ENCODE data around the gene KLF6. TPM values are rescaled to one million over a fixed set of nuclear protein-coding genes. Genes with fewer than 3 reads are reported as not detected.

The KLF6 gene
- total RNA-seq, 2 donors from 2014 or later: 85.2 to 126 TPM

DNA sequence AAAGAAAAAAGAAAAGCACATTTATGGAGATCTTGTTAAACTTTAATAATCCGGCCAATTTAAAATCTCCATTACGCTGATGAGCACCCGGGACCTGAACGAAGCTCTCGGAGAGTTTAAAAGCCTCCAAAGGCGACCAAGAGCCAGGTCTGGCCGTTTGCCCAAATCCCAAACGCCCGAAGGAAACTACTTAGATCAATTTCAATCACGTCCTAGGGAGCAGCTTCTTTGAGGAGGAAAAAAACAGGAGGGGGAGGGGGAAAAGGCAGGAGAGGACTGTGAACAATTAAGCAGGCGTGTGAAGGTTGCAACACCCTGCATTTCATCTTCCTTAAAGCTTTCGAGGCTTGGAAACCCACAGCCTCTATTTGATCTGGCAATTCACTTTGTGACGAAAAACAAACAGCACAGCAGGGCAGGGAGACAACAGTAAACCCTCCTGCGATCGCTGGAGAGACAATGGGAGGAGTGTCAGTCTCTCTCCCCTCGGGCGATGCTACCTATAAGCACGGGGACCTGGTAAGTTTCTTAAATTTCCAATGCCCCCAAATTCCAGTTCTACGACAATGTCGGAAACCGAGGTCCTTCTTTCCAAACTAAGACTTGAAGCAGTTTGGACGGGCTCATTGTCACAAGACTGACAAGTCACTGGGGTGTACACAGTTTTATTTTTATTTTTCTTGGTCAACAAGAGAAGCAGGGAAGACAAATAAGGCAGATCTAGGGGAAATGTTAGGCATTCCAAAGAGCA, 1.2 kb downstream of the KLF6 start:
- Mint-ChIP-seq H3K27ac (peak overlapping the region; percentile 100), H3K36me3 (peaks cover 56 to 70% of the 10 kb centered on the region in 2 donors), H3K9me3 (no peaks in the 10 kb centered on the region)
- ATAC-seq (no peak), DNase-seq (ENCODE audit: low spot score in 2 of 2) (no peak)

DNA sequence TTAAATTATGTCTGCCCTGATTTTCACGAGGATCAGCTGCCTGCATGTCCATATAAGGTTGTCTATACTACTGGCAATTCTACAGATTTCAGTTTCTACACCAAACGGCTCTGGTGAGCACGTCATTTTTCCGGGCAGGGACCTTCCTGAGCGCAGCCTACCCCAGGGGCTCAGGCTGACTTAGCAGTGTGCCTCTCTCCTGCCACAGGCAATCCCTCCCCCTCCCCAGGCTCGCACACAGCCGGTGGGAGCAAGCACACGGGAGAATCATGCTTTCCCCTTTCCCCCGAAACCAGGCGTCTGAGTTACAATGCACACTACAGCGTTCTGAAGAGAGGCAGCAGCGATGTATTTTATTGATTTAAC, 1.7 kb downstream of the KLF6 start:
- ATAC-seq: peak; percentile 41 to 46
- peaks cover 59 to 73% of the 10 kb centered on the region in 2 donors for H3K36me3 Mint-ChIP-seq

DNA sequence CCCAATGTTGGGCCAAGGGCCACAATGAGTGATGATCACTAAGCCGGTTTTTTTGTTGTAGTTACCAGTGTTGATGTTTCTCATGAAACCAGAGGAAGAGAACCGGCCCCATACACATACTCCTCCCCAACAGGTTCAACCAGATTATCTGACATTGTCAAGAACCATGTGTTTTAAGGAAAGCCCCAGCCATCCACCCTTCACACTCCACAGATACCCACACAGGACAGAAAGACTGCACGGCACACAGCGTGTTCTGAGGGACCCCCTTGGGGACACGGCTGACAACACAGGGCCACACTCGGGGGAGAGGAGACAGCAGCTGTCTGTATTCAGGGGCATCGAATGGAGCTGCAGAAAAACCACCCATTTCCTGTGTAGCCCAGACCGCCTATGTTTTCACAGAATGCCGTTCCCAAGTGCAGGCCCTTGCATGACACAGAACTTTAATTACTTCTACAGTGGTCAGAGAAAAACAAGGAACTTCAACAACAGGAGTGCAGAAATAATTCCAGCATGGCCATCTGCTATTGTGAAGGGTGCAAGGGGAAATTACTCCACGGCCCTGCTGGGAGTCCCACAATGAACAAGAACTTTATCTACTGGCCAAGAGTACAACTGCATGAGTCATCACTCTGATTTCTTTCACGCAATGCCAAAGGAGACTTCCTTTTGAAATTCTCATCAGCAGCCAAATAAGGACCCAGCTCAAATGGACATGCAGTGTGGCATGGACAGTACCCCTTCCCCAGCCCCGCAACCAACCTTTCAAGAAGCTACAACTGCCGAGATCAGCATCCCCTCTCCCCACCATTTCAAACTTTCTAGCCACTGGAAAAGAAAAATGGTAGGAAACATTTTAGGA, 2.3 kb downstream of the KLF6 start:
- H3K9me3 Mint-ChIP-seq: no peaks in the 10 kb centered on the region

More for the DNA sequence above, 1.7 kb downstream of the KLF6 start:
- Mint-ChIP-seq H3K9me3 (no peaks in the 10 kb centered on the region), H3K27ac (peak overlapping the region; percentile 100)
- DNase-seq (ENCODE audit: low spot score in 2 of 2): peak; percentile 75 to 79

DNA sequence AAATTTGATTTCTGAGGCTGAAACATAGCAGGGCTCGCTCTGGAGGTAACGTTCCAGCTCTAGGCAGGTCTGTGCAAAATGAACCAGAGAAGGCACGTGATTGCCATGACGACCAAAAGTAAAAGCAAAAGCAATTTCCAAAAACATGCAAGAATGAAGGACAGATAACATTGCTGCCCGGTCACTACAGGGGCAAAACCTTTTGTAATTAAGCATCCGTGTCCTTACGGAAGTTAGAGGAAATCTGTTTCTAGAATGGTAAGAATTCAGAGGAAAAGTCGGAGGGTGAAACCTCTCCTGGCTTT, 2.9 kb downstream of the KLF6 start:
- peak overlapping the region; percentile 100 for H3K27ac Mint-ChIP-seq
- DNase-seq (ENCODE audit: low spot score in 2 of 2): no peak

More for the DNA sequence above, 2.3 kb downstream of the KLF6 start:
- DNase-seq (ENCODE audit: low spot score in 2 of 2) (no peak), ATAC-seq (peak; percentile 20 to 37)
- peaks cover 59 to 71% of the 10 kb centered on the region in 2 donors for H3K36me3 Mint-ChIP-seq
- peak overlapping the region; percentile 100 for H3K27ac Mint-ChIP-seq

DNA sequence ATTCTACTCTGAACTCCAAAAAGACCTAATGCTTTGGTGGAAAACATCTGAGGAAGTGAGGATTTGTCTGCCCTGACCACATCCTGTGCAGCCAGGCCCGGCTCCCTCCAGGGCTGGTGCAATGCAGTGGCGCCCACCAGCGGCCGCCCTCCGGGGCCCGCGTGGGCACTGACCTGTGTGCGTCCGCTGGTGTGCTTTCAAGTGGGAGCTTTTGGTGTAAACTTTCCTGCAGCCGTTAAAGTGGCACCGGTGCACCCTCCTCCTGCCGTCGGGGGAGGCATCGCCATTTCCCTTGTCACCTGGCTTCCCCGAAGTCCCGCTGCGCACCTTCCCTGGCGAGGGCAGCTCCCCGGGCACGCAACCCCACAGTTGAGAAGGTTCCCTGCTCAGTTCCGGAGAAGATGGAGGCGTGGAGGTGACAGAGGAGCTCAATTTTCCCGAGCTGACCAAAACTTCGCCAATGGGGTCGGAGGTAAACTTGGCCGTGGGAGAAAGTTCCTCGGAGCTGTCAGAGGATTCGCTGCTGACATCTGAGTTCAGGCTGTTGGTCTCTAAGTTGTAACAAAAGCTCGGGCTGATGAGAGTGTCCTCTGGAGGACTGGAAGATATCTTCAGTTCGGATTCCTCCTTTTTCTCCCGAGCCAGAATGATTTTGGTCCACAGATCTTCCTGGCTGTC, 3.4 kb downstream of the KLF6 start:
- Mint-ChIP-seq H3K27ac (peak overlapping the region; percentile 100), H3K9me3 (no peaks in the 10 kb centered on the region), H3K36me3 (peaks cover 59 to 60% of the 10 kb centered on the region in 2 donors)
- DNase-seq (ENCODE audit: low spot score in 2 of 2) (no peak), ATAC-seq (no peak)

More for the DNA sequence above, 2.9 kb downstream of the KLF6 start:
- Mint-ChIP-seq H3K9me3 (no peaks in the 10 kb centered on the region), H3K36me3 (peaks cover 59 to 65% of the 10 kb centered on the region in 2 donors)
- no peak for ATAC-seq

DNA sequence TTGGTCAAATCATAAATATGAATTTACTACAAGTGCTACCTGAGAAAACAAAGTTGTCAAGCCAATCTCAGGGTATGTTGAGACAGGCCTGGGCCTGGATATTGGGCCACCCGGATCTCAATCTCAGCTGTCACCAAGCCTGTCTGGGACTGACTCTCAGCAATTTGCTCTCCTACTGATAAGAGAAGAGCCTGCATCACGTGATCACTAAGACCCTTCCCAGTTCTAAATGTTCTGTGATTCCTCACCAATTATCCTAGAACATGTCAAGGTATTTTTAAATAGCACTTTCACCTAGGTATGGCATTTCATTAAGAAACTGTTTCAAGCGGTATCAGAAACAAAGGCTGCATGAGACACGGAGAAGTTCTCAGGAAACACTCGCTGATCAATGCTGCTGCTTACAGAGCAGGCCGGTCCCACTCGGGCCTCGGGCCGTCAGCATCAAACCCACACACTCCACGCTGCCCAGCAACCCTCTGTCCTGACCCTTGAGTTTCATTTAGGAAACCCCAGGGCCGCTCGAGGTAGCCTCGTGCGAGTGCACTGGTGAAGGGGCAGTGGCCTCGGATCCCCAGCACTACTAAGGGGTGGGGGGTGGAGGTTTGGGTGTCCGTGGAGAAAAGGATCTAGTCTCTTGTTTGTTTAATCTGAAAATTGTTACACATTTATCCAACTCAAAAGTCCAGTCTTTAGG, 4.1 kb downstream of the KLF6 start:
- ATAC-seq (no peak), DNase-seq (ENCODE audit: low spot score in 2 of 2) (no peak)
- Mint-ChIP-seq H3K27ac (peak overlapping the region; percentile 100), H3K36me3 (peaks cover 61 to 64% of the 10 kb centered on the region in 2 donors), H3K9me3 (no peaks in the 10 kb centered on the region)

DNA sequence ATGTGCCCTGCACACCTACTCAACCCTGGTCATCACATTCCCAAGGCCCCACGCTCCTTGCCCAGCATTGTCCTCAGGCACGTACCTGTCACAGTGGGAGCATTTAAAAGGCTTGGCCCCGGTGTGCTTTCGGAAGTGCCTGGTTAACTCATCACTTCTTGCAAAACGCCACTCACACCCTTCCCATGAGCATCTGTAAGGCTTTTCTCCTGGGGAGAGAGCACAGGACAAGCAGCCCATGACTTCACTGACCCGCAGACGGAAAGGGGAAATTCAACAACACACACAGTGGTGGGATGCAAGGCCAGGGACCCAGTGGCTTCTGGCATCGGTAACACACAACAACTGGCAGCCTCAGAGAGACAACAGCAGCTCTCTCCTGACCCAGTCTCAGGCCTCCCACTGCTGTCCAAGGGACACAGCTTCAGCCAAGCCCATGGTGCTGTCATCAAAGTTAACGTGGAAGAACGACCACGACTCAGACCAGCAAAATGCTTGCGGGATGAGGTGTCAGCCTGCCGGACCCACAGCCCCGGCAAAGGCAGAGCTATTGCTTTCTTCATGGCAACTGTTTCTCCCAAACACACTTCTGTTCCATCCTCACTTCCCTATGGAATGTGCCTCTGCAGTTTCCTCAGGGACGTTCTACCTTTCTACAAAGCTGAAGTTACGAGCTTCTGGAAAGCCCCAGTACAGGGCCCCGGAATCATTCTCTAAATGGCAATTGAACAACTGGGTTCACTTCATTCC, 4.8 kb downstream of the KLF6 start:
- Mint-ChIP-seq H3K36me3 (peaks cover 69 to 71% of the 10 kb centered on the region in 2 donors), H3K27ac (peak overlapping the region; percentile 98 to 100), H3K9me3 (no peaks in the 10 kb centered on the region)
- ATAC-seq: no peak
- DNase-seq (ENCODE audit: low spot score in 2 of 2): no peak

DNA sequence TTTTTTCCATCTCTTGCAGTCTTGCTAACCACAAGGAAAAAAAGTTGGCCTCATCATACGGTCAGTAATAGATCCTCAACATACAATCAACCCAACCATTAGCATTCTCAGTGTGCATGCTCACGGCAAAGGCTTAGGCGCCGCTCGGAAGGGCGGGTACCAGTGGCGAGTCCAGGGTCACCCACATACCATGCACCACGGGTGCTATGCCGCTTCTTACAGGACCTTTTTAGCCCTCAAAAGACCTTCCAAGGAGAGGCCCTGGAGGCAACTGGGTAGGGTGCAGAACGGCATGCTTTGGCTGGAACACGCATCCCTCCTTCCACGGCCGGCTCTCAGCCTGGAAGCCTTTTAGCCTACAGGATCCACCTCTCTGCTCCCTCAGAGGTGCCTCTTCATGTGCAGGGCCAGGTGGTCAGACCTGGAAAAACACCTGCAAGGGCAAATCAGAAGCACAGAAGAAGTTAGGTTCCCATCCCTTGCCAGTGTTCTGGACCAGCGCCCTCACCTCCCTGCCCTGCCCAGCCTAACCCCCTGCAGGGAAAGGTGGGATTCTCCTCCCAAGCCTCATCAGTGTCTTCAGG, 5.8 kb downstream of the KLF6 start:
- Mint-ChIP-seq H3K27ac (peak overlapping the region; percentile 98 to 100), H3K9me3 (no peaks in the 10 kb centered on the region), H3K36me3 (peaks cover 66 to 74% of the 10 kb centered on the region in 2 donors)
- ATAC-seq (no peak), DNase-seq (ENCODE audit: low spot score in 2 of 2) (no peak)

DNA sequence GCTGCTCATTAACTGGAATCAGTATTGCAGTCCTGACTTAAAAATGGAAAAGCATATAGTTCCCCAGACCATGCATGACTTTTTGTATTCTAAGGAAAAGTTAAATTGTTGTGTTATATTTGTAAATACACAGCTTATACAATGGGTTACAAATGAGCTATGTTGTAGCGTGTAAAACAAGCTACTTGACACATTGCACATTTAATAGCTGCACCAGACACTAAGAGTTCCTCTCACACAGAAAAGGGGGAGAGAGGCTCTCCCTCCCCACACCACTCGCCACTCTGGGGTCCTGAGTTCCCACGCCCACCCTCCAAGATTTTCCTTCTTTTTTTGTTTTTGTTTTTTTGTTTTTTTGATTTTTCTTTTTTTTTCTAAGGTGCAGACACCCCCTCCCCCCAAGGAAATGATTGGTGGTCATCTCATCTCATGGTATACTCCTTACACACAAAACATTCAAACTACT, 6.3 kb downstream of the KLF6 start:
- Mint-ChIP-seq H3K27ac (peak overlapping the region; percentile 98 to 100), H3K36me3 (peaks cover 61 to 70% of the 10 kb centered on the region in 2 donors), H3K9me3 (no peaks in the 10 kb centered on the region)
- ATAC-seq (no peak), DNase-seq (ENCODE audit: low spot score in 2 of 2) (no peak)

DNA sequence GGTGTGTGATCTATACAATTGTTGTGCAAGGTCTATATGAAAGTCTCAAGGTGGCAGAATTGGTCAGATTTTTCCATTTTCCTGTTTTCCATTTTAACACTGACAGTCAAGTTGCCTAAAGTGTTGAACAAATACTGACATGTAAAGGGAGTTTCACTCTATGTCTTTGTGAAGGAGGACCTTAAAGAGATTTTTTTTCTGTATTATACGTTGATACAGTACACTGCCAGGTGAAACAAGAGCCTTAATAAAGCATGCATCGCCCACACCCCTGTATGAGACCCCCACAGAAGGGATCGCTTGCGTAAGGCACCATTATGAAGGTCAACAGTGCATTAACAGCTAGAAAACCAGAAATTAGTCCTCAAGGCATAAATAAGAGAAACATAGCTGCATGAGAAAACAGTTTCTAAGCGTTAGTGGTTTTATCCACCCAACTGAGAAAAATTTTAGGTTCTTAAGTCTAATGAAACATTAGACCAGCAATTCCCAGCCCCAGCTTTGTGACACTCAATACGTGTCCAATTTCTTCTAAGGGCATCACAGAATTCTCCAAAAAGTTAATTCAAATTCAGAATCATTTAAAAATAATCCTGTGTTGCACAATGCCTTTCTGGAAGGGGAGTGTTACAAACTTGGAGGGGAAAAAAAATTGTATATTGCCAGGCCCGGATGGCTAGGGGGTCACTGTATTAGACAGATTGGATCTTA, 6.9 kb downstream of the KLF6 start:
- H3K9me3 Mint-ChIP-seq: no peaks in the 10 kb centered on the region
- H3K27ac Mint-ChIP-seq: peak overlapping the region; percentile 58 to 100
- ATAC-seq (peak in 1 of 2 donors; percentile 3), DNase-seq (ENCODE audit: low spot score in 2 of 2) (no peak)
- peaks cover 55 to 64% of the 10 kb centered on the region in 2 donors for H3K36me3 Mint-ChIP-seq

DNA sequence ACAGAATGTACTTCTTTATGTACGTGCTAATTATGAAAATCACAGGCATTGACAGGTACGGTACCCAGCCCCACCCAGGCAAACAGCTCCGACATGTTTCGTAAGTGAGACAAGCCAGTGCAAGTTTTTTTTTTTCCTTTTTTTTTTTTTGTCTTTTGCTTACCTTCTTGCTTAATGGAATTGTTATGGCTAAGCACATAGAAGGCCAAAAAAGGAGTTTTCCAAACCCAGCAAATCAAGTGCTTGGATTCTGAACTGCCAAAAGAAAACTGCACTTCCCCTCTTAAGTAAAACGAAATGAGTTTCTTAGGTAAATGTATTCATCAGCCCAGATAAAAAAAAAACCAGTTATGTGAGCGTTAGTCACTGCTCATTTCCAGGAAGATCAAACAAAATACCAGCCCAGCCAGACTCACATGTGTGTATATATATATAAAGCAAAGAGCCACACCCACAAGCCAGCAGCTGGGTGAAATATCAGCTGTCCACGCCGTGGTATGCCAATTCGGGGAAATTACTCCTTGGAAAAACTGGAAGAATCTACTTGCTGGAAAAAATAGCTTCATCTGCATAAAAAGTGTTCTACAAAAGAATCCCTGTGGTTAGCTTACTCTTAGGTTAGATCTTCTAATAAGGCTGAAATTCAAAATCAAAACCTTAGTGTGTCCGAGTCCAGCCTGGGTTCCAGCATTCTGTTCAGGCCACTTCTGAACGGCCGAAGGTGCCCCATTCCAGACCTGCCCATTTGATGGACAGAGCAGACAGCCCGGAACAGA, 8.0 kb downstream of the KLF6 start:
- peak in 1 of 2 donors; percentile 52 for DNase-seq (ENCODE audit: low spot score in 2 of 2)

DNA sequence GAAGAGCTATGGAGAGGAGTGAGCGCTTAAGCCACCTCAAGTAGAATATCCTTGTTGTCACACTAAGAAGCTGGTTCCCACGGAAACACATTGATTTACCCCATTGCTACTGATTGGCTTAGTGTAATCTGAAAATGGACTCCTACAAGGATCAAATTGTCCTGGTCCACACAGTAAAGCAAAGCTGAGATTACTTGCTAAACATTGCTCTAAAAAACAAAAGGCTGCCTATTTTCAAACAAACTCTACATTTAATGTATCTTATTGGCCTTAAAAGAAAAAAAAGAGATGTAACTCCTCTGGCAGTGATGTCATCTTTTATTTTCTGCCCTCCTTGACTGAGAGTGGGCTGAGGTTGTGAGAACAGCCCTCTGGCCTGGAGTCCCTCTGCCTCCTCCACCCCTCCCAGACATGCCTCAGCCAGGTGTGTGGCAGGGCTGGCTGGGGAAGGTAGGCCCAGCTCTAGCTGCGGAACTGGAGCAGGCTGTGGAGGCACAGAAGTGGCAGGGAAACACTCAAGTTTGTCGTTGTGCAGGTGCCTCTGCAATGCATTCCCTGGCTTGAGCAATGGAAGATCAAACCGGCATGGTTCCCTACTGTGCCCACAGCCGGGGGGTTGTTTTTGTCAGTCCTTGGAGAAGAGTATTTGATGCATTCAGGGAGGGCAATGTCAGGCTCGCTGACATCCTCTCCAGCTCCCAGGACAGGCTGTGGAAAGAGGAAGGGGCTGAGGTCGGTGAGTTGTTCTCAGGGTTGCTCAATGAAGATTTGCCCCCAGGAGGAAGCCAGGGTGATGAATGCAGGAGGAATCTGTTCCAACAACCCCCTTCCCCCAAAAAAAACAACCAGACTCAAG, 9.1 kb downstream of the KLF6 start:
- DNase-seq (ENCODE audit: low spot score in 2 of 2) (no peak), ATAC-seq (no peak)
- H3K36me3 Mint-ChIP-seq: peaks cover 33 to 46% of the 10 kb centered on the region in 2 donors
- peak overlapping the region; percentile 38 to 84 for H3K27ac Mint-ChIP-seq
- H3K9me3 Mint-ChIP-seq: no peaks in the 10 kb centered on the region

More for the DNA sequence above, 8.0 kb downstream of the KLF6 start:
- Mint-ChIP-seq H3K9me3 (no peaks in the 10 kb centered on the region), H3K36me3 (peaks cover 43 to 57% of the 10 kb centered on the region in 2 donors), H3K27ac (peak overlapping the region; percentile 34 to 100)
- peak; percentile 75 to 88 for ATAC-seq

Data from activated naive CD4-positive, alpha-beta T cell treated with anti-CD3 and anti-CD28 coated beads, Interleukin-2, amount 50 U/mL, for 72 hours (primary cell).